Endodermal cell (in vitro differentiated cells): Measurements from ENCODE around the gene PLA2G2C. TPM values are rescaled to one million over a fixed set of nuclear protein-coding genes. Genes with fewer than 3 reads are reported as not detected.
A peak's percentile ranks its signal among the peaks of the same experiment; 100 is the strongest.

Experiments used
- DNase-seq: peaks from one replicate; pipeline ENCODE4 v3.0.0-alpha.2; 2017
- H3K27ac ChIP-seq: 2 replicates; pipeline ENCODE4 v1.5.1; 2013; ENCODE audit warnings: mild to moderate bottlenecking, low read depth, low read length, moderate library complexity
- H3K27me3 ChIP-seq: 2 replicates; pipeline ENCODE4 v1.6.1; 2013; ENCODE audit warnings: mild to moderate bottlenecking, low read length, moderate library complexity; ENCODE audit not compliant: insufficient read depth, control insufficient read depth, poor library complexity, severe bottlenecking
- H3K36me3 ChIP-seq: 2 replicates; pipeline ENCODE4 v1.7.0; 2013; ENCODE audit warnings: mild to moderate bottlenecking, low read length, moderate library complexity; ENCODE audit not compliant: control insufficient read depth, insufficient read depth
- H3K4me1 ChIP-seq: one replicate; pipeline ENCODE4 v1.7.0; 2013; ENCODE audit warnings: low read length; ENCODE audit not compliant: control insufficient read depth, insufficient read depth
- H3K4me3 ChIP-seq: 2 replicates; pipeline ENCODE4 v1.5.1; 2013; ENCODE audit warnings: mild to moderate bottlenecking, low read length, moderate library complexity
- H3K9ac ChIP-seq: 2 replicates; pipeline ENCODE4 v1.6.1; 2013; ENCODE audit warnings: mild to moderate bottlenecking, low read length, moderate library complexity; ENCODE audit not compliant: poor library complexity, severe bottlenecking; ENCODE audit errors: extremely low read depth
- H3K9me3 ChIP-seq: 2 replicates; pipeline ENCODE4 v1.6.1; 2013; ENCODE audit warnings: mild to moderate bottlenecking, low read length, moderate library complexity; ENCODE audit not compliant: control insufficient read depth
- H3K27ac Mint-ChIP-seq: 2 replicates; pipeline ENCODE4 v1.8.0; 2020; ENCODE audit warnings: mixed read lengths
- H3K27me3 Mint-ChIP-seq: 2 replicates; pipeline ENCODE4 v1.8.0; 2021; ENCODE audit warnings: mild to moderate bottlenecking, mixed read lengths; ENCODE audit not compliant: insufficient read depth
- H3K36me3 Mint-ChIP-seq: 2 replicates; pipeline ENCODE4 v1.8.0; 2020; ENCODE audit warnings: low read depth, mixed read lengths
- H3K4me1 Mint-ChIP-seq: 2 replicates; pipeline ENCODE4 v1.8.0; 2020; ENCODE audit warnings: mixed read lengths
- H3K4me3 Mint-ChIP-seq: 2 replicates; pipeline ENCODE4 v1.8.0; 2020; ENCODE audit warnings: mild to moderate bottlenecking, moderate library complexity, mixed read lengths
- H3K9me3 Mint-ChIP-seq: 2 replicates; pipeline ENCODE4 v1.8.0; 2020; ENCODE audit warnings: mild to moderate bottlenecking, mixed read lengths
- WGBS, 2 experiments: methylation state at CpG; one replicate each; pipeline versions ENCODE4 v1.1.5 to v1.1.7; 2013; ENCODE audit warnings: missing lambda C conversion rate in 2 of 2, mixed read lengths in 1 of 2; ENCODE audit not compliant: insufficient coverage in 1 of 2, insufficient read length in 1 of 2; 5-methylcytosine and 5-hydroxymethylcytosine counted together
- total RNA-seq, 2 donors: library from RNA; stranded (reverse); fragmentation: NEBNext Ultra II Directional in 1 of 2; extraction: Animal tissue kit (Norgen Biotek cat#: 25700) in 1 of 2; gene quantifications; 2 replicates in 1 of 2; 3 replicates in 1 of 2; pipeline ENCODE4 v1.2.1, GENCODE V29; 2021
- TF ChIP-seq, protein P1 (sequence below): fragments of 200-600 bp; sonication (generic); conservative IDR thresholded peaks from 2 replicates; pipeline ENCODE4 v1.5.0; 2021; ENCODE audit warnings: antibody characterized with exemption, mild to moderate bottlenecking

The PLA2G2C gene
- total RNA-seq, 2 donors from 2014 or later = not detected

DNA sequence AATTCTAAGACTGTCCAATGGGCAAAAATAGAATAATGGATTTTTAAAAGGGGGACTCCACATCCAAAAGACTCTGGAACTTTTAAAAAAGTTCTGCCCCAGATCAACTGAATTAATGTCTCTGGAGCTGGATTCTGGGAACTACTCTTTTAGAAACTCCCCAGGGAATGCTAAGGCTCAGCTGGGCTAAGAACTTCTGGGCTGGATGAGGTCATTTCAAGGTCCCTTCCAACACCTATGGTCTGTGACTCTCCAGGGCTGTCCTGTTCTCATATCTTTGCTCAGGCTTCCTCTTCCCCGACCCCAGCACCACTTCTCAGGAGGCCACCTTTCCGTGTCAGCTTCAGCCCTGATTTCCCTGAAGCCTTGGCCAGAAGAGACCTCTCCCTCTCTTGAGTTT, 13.5 kb upstream of the PLA2G2C start:
- no peaks in the 10 kb centered on the region for H3K36me3 Mint-ChIP-seq
- no peak overlapping the region for H3K9ac ChIP-seq
- H3K4me1 Mint-ChIP-seq = peaks cover 24% of the 10 kb centered on the region
- H3K27me3 Mint-ChIP-seq = peaks cover 11% of the 10 kb centered on the region
- H3K9me3 Mint-ChIP-seq = no peaks in the 10 kb centered on the region
- 67 to 97% methylated on average over 1 to 2 of the region's 2 CpGs for WGBS, 2 experiments
- no peaks in the 10 kb centered on the region for H3K36me3 ChIP-seq
- no peaks in the 10 kb centered on the region for H3K9me3 ChIP-seq
- H3K27ac ChIP-seq = no peak overlapping the region
- TF ChIP-seq, protein P1, sequence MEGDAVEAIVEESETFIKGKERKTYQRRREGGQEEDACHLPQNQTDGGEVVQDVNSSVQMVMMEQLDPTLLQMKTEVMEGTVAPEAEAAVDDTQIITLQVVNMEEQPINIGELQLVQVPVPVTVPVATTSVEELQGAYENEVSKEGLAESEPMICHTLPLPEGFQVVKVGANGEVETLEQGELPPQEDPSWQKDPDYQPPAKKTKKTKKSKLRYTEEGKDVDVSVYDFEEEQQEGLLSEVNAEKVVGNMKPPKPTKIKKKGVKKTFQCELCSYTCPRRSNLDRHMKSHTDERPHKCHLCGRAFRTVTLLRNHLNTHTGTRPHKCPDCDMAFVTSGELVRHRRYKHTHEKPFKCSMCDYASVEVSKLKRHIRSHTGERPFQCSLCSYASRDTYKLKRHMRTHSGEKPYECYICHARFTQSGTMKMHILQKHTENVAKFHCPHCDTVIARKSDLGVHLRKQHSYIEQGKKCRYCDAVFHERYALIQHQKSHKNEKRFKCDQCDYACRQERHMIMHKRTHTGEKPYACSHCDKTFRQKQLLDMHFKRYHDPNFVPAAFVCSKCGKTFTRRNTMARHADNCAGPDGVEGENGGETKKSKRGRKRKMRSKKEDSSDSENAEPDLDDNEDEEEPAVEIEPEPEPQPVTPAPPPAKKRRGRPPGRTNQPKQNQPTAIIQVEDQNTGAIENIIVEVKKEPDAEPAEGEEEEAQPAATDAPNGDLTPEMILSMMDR = no peak
- no peaks in the 10 kb centered on the region for H3K27me3 ChIP-seq
- peaks cover 6% of the 10 kb centered on the region for H3K4me1 ChIP-seq
- H3K27ac Mint-ChIP-seq = no peak overlapping the region
- DNase-seq = no peak
- no peak overlapping the region for H3K4me3 Mint-ChIP-seq
- H3K4me3 ChIP-seq = peak overlapping the region; percentile 51

DNA sequence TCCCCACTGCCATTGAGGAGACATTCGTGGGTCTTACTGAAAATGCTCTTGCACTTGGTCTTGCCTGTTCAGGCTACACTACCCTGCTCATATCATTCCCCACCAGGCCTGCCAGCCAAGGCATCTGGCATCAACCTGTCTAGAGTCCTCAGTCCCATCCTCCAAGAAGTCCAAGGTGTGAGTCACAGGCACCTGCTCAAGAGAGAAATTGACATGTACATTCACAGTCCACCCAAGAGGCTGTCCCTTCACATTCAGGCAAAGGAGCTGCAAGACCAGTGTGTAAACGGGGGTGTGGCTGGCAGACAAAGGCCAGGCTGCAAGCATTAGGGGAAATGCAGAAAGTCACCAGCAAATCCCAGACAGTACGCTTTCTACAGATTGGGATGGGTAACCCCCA, 13.1 kb upstream of the PLA2G2C start:
- Histone ChIP-seq H3K4me1 (peaks cover 6% of the 10 kb centered on the region), H3K36me3 (no peaks in the 10 kb centered on the region), H3K9ac (no peak overlapping the region), H3K27me3 (no peaks in the 10 kb centered on the region), H3K9me3 (no peaks in the 10 kb centered on the region), H3K27ac (no peak overlapping the region), H3K4me3 (peak overlapping the region; percentile 51)
- no peaks in the 10 kb centered on the region for H3K9me3 Mint-ChIP-seq
- peaks cover 11% of the 10 kb centered on the region for H3K27me3 Mint-ChIP-seq
- no peak overlapping the region for H3K27ac Mint-ChIP-seq
- DNase-seq = no peak
- H3K4me1 Mint-ChIP-seq = peaks cover 24% of the 10 kb centered on the region
- TF ChIP-seq, protein P1 = no peak
- no peaks in the 10 kb centered on the region for H3K36me3 Mint-ChIP-seq
- WGBS, 2 experiments = 83 to 100% methylated on average over 2 to 3 of the region's 3 CpGs
- H3K4me3 Mint-ChIP-seq = peak overlapping the region; percentile 14

DNA sequence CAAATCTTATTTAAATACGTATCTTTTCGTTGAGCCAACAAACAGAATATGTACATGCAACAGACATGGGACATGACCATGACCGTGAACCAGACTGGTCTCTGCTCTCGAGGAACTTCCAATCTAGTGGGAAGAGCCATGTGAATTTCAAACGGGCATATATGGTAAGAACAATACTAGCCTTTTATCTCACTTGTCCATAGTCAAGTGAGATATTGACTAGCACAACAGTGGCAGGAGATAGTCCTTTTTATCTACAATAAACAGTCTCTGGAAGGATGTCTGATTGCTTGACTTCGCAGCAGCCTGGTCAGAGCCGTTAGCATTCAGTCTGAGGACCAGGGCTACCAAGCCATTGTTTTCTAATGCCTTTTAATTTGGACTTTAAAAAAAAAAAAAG, 12.6 kb upstream of the PLA2G2C start:
- Mint-ChIP-seq H3K27ac (no peak overlapping the region), H3K9me3 (no peaks in the 10 kb centered on the region), H3K36me3 (no peaks in the 10 kb centered on the region), H3K27me3 (peaks cover 11% of the 10 kb centered on the region), H3K4me3 (peak overlapping the region; percentile 14), H3K4me1 (peaks cover 24% of the 10 kb centered on the region)
- H3K4me3 ChIP-seq = peak overlapping the region; percentile 51
- H3K27me3 ChIP-seq = no peaks in the 10 kb centered on the region
- H3K4me1 ChIP-seq = peaks cover 6% of the 10 kb centered on the region
- no peak overlapping the region for H3K27ac ChIP-seq
- 75 to 92% methylated on average over 5 to 7 of the region's 7 CpGs for WGBS, 2 experiments
- no peak for DNase-seq
- H3K9ac ChIP-seq = no peak overlapping the region
- no peaks in the 10 kb centered on the region for H3K36me3 ChIP-seq
- TF ChIP-seq, protein P1 = no peak
- H3K9me3 ChIP-seq = no peaks in the 10 kb centered on the region
